NCI-H748 (cell line): ENCODE measurements around the gene PIBF1.
"Not testable (repeated sequence)": the region's sequence is repeated elsewhere in the genome, so short reads cannot be mapped to it uniquely, and the experiment has no call there.

ENCODE experiments used
- DNase-seq: peaks from one replicate; lab custom pipeline; 2025; ENCODE audit not compliant: unreplicated experiment; lab: John Stamatoyannopoulos, UW

Gene PIBF1

GRCh38 chr13:72820898-72821279 lies 39.0 kb downstream of the PIBF1 start:
- DNase-seq, result no peak

DNA sequence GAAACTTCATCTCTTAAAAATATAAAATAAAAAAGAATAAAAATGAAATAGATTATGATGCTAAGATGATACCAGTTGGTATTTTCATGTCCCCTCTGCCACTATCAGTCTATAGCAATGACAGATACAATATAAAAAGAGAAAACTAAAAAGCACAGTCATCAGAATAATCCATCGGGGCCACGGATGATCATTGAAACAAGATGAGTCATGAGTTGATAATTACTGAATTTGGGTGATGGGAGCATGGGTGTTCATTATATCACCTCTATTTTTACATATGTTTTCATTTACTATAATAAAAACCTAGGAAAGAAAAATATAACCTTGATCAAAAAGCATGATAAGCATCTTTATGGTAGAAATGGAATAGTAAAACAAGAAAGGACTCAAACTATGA lies 41.1 kb downstream of the PIBF1 start:
- DNase-seq, result no peak

GRCh38 chr13:72823724-72824123 lies 41.8 kb downstream of the PIBF1 start:
- DNase-seq, result no peak

DNA sequence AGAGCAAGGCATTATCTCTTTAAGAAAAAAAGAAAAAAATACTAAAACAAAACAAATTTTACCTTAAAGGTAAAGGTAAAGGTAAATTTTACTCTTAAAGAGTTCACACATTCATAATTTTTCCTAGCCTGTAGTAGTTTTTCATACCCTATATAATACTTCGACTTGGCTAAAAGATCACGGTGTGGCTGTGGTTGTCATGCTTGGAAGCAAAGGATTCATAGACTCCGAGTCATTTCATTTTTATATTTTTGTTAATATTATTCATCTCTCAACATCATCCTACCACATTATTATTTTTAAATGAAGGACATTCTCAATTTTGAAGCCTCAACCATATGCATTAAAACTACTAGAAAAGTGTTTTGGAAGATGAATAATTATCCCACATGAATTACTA lies 52.7 kb downstream of the PIBF1 start:
- DNase-seq, result no peak

DNA sequence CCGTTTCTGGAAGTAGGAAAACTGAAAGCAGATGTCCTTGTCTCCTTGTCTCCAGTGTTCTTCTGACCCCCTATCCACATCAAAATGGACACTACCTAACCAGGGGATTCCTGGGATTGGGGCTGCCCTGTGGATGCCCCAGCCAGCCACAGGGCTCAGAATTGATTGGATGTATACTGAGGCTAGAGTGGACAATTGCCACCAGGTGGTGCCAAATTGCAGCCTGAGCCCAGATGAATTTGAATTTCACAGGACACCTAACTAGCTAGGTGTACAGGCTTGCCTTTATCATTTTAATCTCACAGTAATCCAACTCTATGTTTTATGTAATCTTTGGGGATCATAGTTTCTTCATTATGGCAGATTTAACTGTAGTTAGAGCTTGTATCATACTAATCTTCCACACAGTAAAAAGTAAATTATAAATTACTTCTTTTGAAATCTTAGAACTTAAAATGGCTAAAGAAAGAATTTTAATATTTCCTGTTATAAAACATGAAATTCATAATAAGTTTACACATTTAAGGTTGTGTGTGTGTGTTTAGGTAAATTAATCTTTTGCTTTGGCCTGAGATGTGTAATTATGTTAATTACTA lies 58.0 kb downstream of the PIBF1 start:
- peak; percentile 82 for DNase-seq

- DNase-seq, result no peak
These were observed 61.1 kb downstream of the PIBF1 start for GRCh38 chr13:72842991-72843390.

DNA sequence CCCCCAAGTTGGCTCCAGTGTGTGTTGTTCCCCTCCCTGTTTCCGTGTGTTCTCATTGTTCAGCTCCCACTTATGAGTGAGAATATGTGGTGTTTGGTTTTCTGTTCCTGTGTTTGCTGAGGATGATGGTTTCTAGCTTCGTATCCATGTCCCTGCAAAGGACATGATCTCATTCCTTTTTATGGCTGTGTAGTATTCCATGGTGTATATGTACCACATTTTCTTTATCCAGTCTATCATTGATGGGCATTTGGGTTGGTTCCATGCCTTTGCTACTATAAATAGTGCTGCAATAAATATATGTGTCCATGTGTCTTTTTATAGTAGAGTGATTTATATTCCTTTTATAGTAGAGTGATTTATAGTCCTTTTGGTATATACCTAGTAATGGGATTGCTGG lies 63.2 kb downstream of the PIBF1 start:
- DNase-seq, result not testable (repeated sequence)

DNA sequence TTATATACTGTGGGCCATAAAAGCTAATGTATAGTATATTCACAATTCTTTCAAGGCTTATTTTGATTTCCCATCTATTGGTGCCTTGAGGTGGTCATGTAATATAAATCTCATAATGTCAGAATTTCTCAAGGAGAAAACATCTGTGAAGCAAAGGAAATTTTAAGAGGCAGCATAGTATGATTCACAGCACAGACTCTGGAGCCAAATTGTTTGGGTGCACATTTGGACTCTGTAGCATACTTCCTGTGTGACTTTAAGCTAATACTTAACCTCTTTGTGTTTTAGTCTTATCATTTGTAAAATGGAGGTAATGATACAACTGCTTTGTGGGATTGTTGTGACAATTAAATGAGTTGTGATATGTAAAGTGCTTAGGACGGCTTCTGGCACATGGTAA lies 67.6 kb downstream of the PIBF1 start:
- no peak for DNase-seq

DNA sequence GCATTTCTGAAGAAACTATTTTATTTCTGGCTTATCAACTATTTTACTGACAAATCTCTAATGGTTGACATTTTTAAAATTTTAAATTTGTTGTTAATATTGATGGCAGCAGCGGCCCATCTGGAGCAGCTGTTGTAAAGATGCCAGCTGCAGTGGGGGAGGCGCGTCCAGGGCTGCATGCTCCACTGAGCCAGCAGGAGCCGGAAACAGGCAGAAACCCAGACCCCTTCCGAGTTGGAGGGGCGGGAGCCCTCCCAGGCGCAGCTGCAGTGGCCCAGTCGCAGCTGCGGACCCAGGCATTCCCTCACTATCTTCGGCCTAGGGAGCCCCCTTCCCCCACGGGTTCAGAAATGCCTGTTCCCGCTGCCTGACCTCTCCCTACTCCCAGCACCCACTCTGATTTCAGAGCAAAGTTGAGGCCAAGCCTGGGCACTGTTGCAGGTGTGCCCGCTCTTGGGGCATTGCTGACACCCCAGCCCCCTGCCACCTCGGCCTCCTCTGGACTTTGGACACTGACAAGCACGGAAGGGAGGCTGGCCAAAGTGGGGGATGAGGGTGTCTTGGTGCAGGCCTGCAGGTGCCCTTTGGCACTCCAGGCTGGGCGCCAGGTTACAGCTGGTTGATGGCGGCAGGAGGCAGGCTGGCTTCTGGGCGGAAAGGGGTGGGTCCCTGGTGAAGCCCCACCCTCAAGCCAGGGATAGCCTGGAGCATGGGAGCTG lies 69.2 kb downstream of the PIBF1 start:
- no peak for DNase-seq

DNA sequence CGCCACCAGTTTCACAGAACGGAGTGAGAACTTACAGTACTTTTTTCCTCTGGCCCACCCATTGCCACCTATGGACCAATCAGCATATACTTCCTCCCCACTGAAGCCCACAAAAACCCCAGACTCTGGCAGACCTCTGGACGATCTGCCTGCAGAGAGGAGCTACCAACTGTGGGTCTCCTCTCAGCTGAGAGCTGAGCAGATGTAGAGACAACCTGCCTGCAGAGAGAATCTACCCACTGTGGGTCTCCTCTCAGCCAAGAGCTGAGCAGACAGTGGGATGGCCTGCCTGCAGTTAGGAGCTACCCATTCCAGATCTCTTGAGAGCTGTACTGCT lies 69.7 kb downstream of the PIBF1 start:
- no peak for DNase-seq

DNA sequence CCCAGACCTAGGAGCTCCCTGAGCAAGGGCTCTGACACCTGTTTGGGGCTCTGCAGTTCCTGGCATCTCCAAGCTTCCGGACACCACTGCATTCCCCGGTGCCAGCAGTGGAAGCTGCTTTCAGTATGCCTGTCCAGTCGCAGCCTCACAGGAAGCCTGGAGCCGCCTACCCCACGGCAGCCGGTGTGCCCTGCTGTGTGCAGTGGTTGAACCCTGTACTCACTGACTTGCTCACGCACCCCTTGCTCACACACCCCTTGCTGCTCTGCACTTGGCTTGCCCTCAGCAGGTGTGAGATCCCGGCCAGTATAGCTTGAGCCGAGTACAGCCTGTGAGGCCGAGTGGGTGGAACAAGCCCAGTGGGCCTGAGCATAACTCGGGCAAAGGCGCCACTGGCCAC lies 70.3 kb downstream of the PIBF1 start:
- DNase-seq, result no peak

- DNase-seq, result no peak
These were observed 71.1 kb downstream of the PIBF1 start for GRCh38 chr13:72853000-72853399.

GRCh38 chr13:72864142-72865011 lies 82.4 kb downstream of the PIBF1 start:
- DNase-seq, result no peak

DNA sequence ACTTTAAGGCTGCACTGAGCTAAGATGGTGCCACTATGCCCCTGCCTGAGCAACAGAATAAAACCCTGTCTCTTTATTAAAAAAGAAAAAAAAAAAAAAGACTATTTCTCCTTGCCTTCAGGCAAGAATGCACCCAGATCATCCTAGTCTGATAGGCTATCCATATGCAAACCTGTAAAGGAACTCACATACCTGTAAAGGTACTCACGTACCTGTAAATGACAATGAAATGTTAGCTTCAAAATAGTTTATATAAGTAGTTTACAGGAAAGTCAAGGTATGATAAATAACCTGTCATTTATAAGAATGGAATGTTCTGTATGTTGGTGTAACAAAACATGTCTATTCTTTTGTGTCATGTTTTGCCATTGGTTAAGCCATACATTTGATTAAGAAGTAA lies 86.3 kb downstream of the PIBF1 start:
- no peak for DNase-seq

- no peak for DNase-seq
These were observed 93.3 kb downstream of the PIBF1 start for GRCh38 chr13:72875233-72875632.

DNA sequence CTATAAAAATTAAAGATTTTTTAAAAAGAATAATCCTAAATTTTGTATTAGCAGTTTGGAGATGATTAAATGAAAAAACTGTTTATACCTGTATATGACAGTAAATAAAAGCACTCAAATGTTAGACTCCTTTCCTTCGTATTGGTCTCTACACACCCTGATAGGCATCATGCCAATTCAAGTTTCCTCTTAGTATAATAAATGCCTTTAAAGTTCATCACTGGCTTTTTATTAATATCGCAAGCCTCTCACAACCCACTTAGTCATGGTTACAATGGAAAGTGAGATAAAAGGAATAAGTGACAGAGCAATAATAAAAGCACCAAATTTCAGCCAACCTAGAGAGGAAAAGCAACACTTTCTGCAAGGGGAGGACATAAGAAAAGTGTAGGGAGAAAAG lies 102.2 kb downstream of the PIBF1 start:
- DNase-seq, result no peak

DNA sequence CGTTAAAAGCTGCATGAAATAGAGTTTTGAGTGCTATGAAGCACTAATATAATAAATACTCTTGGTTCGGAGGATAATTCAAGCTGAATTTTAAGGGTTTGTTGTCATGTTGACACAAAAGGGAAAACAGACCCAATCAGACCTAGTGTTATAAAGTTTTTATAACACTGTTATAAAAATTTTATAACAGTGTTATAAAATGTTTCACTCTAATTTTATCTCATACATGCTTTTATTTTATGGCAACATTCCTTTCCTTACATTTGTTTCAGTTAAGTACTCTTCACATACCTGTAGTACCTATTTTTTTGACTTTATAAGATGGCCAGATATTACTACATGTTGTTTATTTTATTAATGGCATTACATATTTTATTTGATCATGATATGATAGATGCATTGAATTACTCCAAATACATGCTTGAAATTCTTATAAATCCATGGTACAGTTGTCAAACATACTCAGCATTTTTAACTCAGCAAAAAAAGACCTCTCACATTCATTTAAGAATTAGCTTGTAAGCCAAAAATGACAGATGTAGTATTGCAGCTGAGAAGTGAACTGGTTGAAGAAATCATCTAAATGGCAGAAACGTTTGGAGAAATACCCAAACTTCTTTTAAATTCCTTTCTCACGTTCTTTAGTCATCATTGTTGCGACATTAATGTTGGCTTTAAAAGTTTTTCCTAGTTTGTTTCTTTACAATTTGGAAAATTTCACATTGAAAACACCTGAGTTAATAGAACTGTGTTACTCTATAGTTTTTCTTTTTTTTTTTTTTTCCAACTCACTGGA lies 104.5 kb downstream of the PIBF1 start:
- DNase-seq, result no peak

GRCh38 chr13:72889495-72889894 lies 107.6 kb downstream of the PIBF1 start:
- DNase-seq, result no peak

- DNase-seq, result no peak
These were observed 108.6 kb downstream of the PIBF1 start for GRCh38 chr13:72890546-72890945.

DNA sequence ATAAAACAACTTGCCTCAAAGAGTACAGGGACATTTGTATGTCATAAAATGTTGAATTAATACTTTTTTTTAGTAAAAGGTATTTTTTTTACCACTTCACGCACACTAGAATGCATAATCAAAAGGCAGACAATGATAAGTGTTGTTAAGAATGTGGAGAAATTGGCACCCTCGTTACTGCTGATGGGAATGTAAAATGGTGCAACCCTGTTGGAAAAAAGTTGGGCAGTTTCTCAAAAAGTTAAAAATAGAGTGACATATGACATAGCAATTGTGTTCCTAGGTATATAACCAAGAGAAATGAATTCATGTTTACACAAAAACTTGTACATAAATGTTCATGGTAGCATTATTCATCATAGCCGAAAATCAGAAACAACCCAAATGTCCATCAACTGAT lies 109.5 kb downstream of the PIBF1 start:
- DNase-seq, result no peak

GRCh38 chr13:72896869-72897268 lies 114.9 kb downstream of the PIBF1 start:
- DNase-seq, result no peak
